GM23338 (cell line): ENCODE measurements around the gene VPS45. TPM values are rescaled to one million over a fixed set of nuclear protein-coding genes. Genes with fewer than 3 reads are reported as not detected.

ENCODE experiments used
- ATAC-seq: fragments of 200-7000 bp; cut with Tn5 transposase; 3 replicates; pipeline ENCODE4 v1.9.1; 2020
- DNase-seq: peaks from one replicate; pipeline ENCODE4 v3.0.0-alpha.2; 2015; ENCODE audit warnings: low spot score
- H2AFZ ChIP-seq: fragments of 200-600 bp; sonication (generic); 2 replicates; pipeline ENCODE4 v1.8.0; 2016; ENCODE audit warnings: antibody characterized with exemption, mild to moderate bottlenecking, moderate library complexity
- H3F3A ChIP-seq: fragments of 200-600 bp; sonication (generic); replicated peaks from 2 replicates; pipeline ENCODE4 v1.8.0; 2017; ENCODE audit warnings: antibody characterized with exemption, mixed run types, low read depth
- H3K27ac ChIP-seq: fragments of 200-600 bp; sonication (generic); 2 replicates; pipeline ENCODE4 v1.6.1; 2016; ENCODE audit warnings: low read depth
- H3K27me3 ChIP-seq: fragments of 200-600 bp; sonication (generic); 2 replicates; pipeline ENCODE4 v1.8.0; 2016; ENCODE audit warnings: mild to moderate bottlenecking, mixed run types, moderate library complexity; ENCODE audit not compliant: insufficient read depth
- H3K36me3 ChIP-seq: fragments of 200-600 bp; sonication (generic); 2 replicates; pipeline ENCODE4 v1.8.0; 2016; ENCODE audit warnings: mild to moderate bottlenecking; ENCODE audit not compliant: insufficient read depth
- H3K4me1 ChIP-seq: fragments of 200-600 bp; sonication (generic); 2 replicates; pipeline ENCODE4 v1.8.0; 2016; ENCODE audit warnings: mild to moderate bottlenecking, moderate library complexity; ENCODE audit not compliant: insufficient read depth
- H3K4me2 ChIP-seq: fragments of 200-600 bp; sonication (generic); 2 replicates; pipeline ENCODE4 v1.7.1; 2017; ENCODE audit warnings: mixed run types
- H3K4me3 ChIP-seq: fragments of 200-600 bp; sonication (generic); 2 replicates; pipeline ENCODE4 v1.6.1; 2016; ENCODE audit warnings: mixed run types
- H3K79me2 ChIP-seq: fragments of 200-600 bp; sonication (generic); replicated peaks from 2 replicates; pipeline ENCODE4 v1.8.0; 2017; ENCODE audit warnings: mild to moderate bottlenecking; ENCODE audit not compliant: insufficient read depth
- H3K9me2 ChIP-seq: fragments of 200-600 bp; sonication (generic); 2 replicates; pipeline ENCODE4 v1.8.0; 2017; ENCODE audit not compliant: insufficient read depth
- H4K20me1 ChIP-seq: fragments of 200-600 bp; sonication (generic); replicated peaks from 2 replicates; pipeline ENCODE4 v1.8.0; 2017; ENCODE audit warnings: mild to moderate bottlenecking; ENCODE audit not compliant: insufficient read depth
- H3K27ac Mint-ChIP-seq: 2 replicates; pipeline ENCODE4 v1.8.0; 2020; ENCODE audit warnings: inconsistent platforms, mild to moderate bottlenecking, moderate library complexity, mixed read lengths
- H3K27me3 Mint-ChIP-seq: 3 replicates; pipeline ENCODE4 v1.8.0; 2022; ENCODE audit warnings: low read depth, mild to moderate bottlenecking, moderate library complexity, mixed read lengths, inconsistent platforms; ENCODE audit not compliant: insufficient read depth, poor library complexity
- H3K36me3 Mint-ChIP-seq: 3 replicates; pipeline ENCODE4 v1.8.0; 2021; ENCODE audit warnings: low read depth, mild to moderate bottlenecking, inconsistent platforms, moderate library complexity, mixed read lengths
- H3K4me1 Mint-ChIP-seq: 3 replicates; pipeline ENCODE4 v1.8.0; 2020; ENCODE audit warnings: mild to moderate bottlenecking, inconsistent platforms, mixed read lengths
- H3K4me3 Mint-ChIP-seq: 3 replicates; pipeline ENCODE4 v1.8.0; 2021; ENCODE audit warnings: moderate library complexity, mild to moderate bottlenecking, inconsistent platforms, mixed read lengths
- H3K9me3 Mint-ChIP-seq: 3 replicates; pipeline ENCODE4 v1.8.0; 2020; ENCODE audit warnings: moderate library complexity, mild to moderate bottlenecking, inconsistent platforms, mixed read lengths
- CREB1 ChIP-seq: fragments of 250-450 bp; sonication (Bioruptor Pico); IDR thresholded peaks from 2 replicates; pipeline ENCODE4 v1.5.0; 2020; ENCODE audit warnings: low read depth, mild to moderate bottlenecking, moderate library complexity
- ETS1 ChIP-seq: IDR thresholded peaks from 2 replicates; pipeline ENCODE4 v1.6.1; 2016; ENCODE audit warnings: antibody characterized with exemption
- EZH2 ChIP-seq: fragments of 200-600 bp; sonication (generic); IDR thresholded peaks from one replicate; pipeline ENCODE4 v1.8.0; 2017; ENCODE audit warnings: antibody characterized with exemption, mild to moderate bottlenecking, low read depth; ENCODE audit not compliant: unreplicated experiment
- EZH2phosphoT487 ChIP-seq: fragments of 200-600 bp; sonication (generic); IDR thresholded peaks from one replicate; pipeline ENCODE4 v1.8.1; 2018; ENCODE audit warnings: antibody characterized with exemption; ENCODE audit not compliant: unreplicated experiment
- JUNB ChIP-seq: IDR thresholded peaks from one replicate; pipeline ENCODE4 v1.6.1; 2016; ENCODE audit warnings: antibody characterized with exemption; ENCODE audit not compliant: unreplicated experiment
- NANOG ChIP-seq: IDR thresholded peaks from 2 replicates; pipeline ENCODE4 v1.6.1; 2016; ENCODE audit warnings: antibody characterized with exemption, borderline replicate concordance
- POLR2AphosphoS5 ChIP-seq: IDR thresholded peaks from 2 replicates; pipeline ENCODE4 v1.6.1; 2016; ENCODE audit warnings: antibody characterized with exemption, low read depth
- REST ChIP-seq: IDR thresholded peaks from one replicate; pipeline ENCODE4 v1.6.1; 2018; ENCODE audit warnings: antibody characterized with exemption; ENCODE audit not compliant: unreplicated experiment
- STAT1 ChIP-seq: IDR thresholded peaks from one replicate; pipeline ENCODE4 v1.6.1; 2016; ENCODE audit warnings: antibody characterized with exemption; ENCODE audit not compliant: unreplicated experiment
- ZNF114 ChIP-seq: fragments of 250-450 bp; sonication (Bioruptor Pico); IDR thresholded peaks from 2 replicates; pipeline ENCODE4 v1.5.0; 2020; ENCODE audit warnings: mild to moderate bottlenecking, moderate library complexity
- polyA plus RNA-seq: library from polyadenylated mRNA; unstranded; fragments of >200 nt; fragmentation: Nextera tagmentation; extraction: Ambion mirVana; gene quantifications from 2 replicates; pipeline ENCODE4 v1.2.1, GENCODE V29; 2016
- total RNA-seq: library from RNA; depleted of rRNA; stranded (reverse); fragments of >200 nt; shearing (Covaris generic); gene quantifications from 2 replicates; pipeline ENCODE4 v1.2.3, GENCODE V29; 2014

VPS45 gene
- total and polyA plus RNA-seq, 2 experiments from 2014 or later: 23.5 to 37.5 TPM

- Histone ChIP-seq H3K27ac (no peak within 1 kb of the TSS), H3K4me2 (peak within 1 kb of the TSS; percentile 98), H3K4me1 (peaks cover 12% of the 10 kb centered on the region), H3K27me3 (peaks cover 33% of the 10 kb centered on the region), H3K4me3 (peak within 1 kb of the TSS; percentile 92), H3F3A (no peaks in the 10 kb centered on the region; the same call in 1 of the 2 replicates), H4K20me1 (no peaks in the 10 kb centered on the region; the same call in 1 of the 2 replicates), H3K79me2 (peaks cover 16% of the 10 kb centered on the region), H2AFZ (peak within 1 kb of the TSS; percentile 91), H3K36me3 (peaks cover 7% of the 10 kb centered on the region; the same call in 1 of the 2 replicates), H3K9me2 (no peaks in the 10 kb centered on the region)
- peaks cover 16% of the 10 kb centered on the region for H3K27me3 Mint-ChIP-seq
- DNase-seq (peak; percentile 71), ATAC-seq (peak; percentile 41)
- peak within 1 kb of the TSS; percentile 90 for H3K4me3 Mint-ChIP-seq
- TF ChIP-seq EZH2 (peak; percentile 46), REST (no peak), CREB1 (CRISPR knock-in tag) (0 out of 2 replicates have a peak, but pooled peaks have one; percentile 28)
- no peak within 1 kb of the TSS for H3K27ac Mint-ChIP-seq
- peaks cover 25% of the 10 kb centered on the region for H3K36me3 Mint-ChIP-seq
- H3K4me1 Mint-ChIP-seq: peaks cover 27% of the 10 kb centered on the region
- no peaks in the 10 kb centered on the region for H3K9me3 Mint-ChIP-seq
These were observed 81.9 kb downstream of the VPS45 start, which contains the start of gene PLEKHO1 for GRCh38 chr1:150149271-150150132. Gene PLEKHO1 (plus strand): TSS chr1:150149916. CDS start chr1:150150258, 342 bp downstream.

- Histone ChIP-seq H3K79me2 (peaks cover 16% of the 10 kb centered on the region), H2AFZ (peak overlapping the region; percentile 80; the same call in 1 of the 2 replicates), H3K4me1 (peaks cover 12% of the 10 kb centered on the region), H3K4me2 (peak overlapping the region; percentile 96), H3K27ac (no peak overlapping the region), H3K36me3 (peaks cover 7% of the 10 kb centered on the region; the same call in 1 of the 2 replicates), H3F3A (no peaks in the 10 kb centered on the region; the same call in 1 of the 2 replicates), H4K20me1 (no peaks in the 10 kb centered on the region; the same call in 1 of the 2 replicates), H3K27me3 (peaks cover 33% of the 10 kb centered on the region), H3K4me3 (peak overlapping the region; percentile 92), H3K9me2 (no peaks in the 10 kb centered on the region)
- DNase-seq (peak; percentile 63), ATAC-seq (peak; percentile 49)
- H3K27me3 Mint-ChIP-seq: peaks cover 16% of the 10 kb centered on the region
- H3K4me1 Mint-ChIP-seq: peaks cover 23% of the 10 kb centered on the region
- H3K36me3 Mint-ChIP-seq: peaks cover 33% of the 10 kb centered on the region
- H3K4me3 Mint-ChIP-seq: peak overlapping the region; percentile 90
- H3K9me3 Mint-ChIP-seq: no peaks in the 10 kb centered on the region
- H3K27ac Mint-ChIP-seq: no peak overlapping the region
- TF ChIP-seq POLR2AphosphoS5 (no peak), ZNF114 (CRISPR knock-in tag) (no peak), STAT1 (no peak), CREB1 (CRISPR knock-in tag) (no peak), ETS1 (no peak), JUNB (no peak), EZH2 (no peak), EZH2phosphoT487 (no peak), NANOG (no peak), REST (no peak)
These were observed 82.8 kb downstream of the VPS45 start for GRCh38 chr1:150150133-150151021.
